HG03575 (cell line): ENCODE results near the gene CMSS1.

ENCODE experiments used
- ATAC-seq: cut with Tn5 transposase; IDR thresholded peaks from one replicate; pipeline ENCODE4 v1.9.1; 2021; ENCODE audit not compliant: unreplicated experiment, insufficient number of reproducible peaks, low FRiP score; ENCODE audit errors: extremely low read depth

The CMSS1 gene

GRCh38 chr3:99945328-99945995, 127.8 kb downstream of the CMSS1 start:
- no peak for ATAC-seq

DNA sequence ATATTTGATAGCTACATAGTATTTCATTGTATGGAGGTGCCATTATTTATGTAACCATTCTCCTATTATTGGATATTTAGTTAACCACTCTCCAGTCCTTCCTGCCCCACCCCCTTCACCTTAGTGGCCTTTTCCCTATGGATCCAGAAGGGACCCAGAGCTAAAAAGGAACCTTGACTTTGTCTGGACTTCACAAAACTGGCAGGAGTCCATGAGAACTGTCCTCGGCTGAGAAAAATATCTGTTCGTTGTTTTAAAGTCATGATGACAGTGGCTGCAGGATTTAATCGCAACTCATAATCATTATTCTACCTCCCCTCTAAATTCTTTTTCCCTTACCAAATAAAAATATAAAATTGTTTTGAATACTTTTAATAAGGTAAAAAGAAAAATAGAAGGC, 129.7 kb downstream of the CMSS1 start:
- no peak for ATAC-seq

DNA sequence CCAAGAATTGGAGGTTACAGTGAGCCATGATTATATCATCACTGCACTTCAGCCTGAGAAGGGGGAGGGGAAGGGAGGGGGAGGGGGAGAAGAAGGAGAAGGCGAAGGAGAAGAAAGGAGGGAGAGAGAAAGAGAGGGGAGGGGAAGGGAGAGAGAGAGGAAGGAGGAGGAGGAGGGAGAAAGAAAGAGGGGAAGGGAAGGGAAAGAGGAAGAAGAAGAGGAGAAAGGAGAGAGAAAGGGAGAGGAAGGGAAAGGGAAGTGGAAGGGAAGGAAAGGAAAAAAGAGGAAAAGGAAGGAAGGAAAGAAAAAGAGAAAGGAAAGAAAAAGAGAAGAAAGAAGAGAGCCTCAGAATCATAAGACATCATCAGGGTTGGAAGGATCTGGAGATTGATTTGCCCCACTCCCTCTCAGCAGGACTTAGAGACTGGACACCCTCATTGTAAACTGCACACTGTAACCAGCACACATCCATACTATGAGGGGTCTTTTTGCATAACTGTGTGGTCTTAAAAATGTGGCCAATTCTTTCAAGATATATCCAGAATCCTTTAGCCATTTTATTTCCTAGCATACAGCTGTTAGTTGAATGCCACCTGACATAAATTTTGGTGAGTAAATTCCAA, 130.9 kb downstream of the CMSS1 start:
- no peak for ATAC-seq

DNA sequence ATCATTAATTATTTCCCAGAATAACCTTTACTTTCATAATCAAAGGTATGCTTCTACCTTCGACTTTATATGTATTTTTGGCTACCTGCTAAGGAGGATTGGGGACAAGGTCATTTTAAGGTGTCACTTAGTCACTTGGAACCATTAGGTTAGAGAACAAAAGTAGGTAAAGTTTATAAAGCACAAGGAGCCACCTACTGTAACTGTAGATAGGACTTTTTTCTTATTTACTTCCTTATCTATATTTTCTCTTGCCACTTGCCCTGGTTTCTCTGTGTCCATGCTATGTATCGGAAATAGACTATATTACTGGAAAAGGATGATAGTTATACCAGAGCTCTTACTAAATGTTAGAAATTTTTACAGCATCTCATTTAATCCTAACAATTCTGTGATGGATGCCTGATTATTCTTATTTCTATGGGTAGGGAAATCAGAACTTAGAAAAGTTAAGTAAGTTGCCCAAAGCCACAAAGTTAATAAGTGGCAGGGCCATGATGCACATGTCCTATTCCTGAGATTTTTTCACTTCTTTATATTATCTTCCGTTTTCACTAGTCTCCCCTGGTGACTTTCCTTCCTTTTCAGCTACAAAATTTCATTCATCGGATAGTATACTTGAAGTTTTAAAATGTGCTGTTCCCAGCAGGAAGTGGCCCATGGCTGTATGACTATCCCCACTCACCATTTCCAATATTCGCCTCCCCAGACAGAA, 132.5 kb downstream of the CMSS1 start:
- ATAC-seq, result no peak

- ATAC-seq, result no peak
Measured at GRCh38 chr3:99950921-99951320, 133.3 kb downstream of the CMSS1 start.

GRCh38 chr3:99951701-99952100, 134.0 kb downstream of the CMSS1 start:
- ATAC-seq, result no peak

DNA sequence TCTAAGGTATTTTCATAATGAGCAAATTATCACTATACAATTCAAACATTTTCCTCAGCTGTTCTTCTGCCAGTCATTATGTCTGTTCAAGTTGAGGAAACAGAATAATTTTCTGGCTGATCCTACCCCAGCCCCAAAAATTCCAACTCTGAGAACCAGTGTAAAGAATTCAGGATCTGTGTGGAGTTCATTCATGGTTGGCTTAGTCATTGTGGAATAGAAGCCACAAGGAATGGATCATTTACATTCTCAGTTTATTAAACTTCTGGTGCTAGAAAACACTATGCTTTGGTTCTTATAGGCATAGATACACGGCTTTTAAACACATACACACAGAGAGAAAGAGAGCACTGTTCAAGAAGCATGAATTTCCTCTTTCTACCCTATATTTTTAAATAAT, 134.6 kb downstream of the CMSS1 start:
- ATAC-seq, result no peak

DNA sequence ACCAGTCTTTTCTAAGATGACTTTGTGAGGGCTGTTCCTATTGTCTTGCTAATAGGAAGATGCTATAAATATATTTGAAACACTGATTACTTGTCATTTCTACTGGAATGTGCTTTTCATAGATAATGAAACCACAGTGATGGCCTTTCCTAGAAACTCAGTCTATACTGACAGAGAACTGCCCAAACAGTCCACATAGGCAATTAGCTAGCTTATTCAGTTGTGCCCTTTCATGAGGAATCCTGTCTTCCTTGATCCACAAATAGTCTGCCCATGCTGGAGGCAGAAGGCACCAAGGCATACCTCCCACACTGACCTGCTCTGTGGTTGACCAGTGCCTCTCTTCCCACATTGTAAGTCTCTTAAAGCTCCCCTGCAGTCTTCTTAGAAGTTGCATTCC, 135.9 kb downstream of the CMSS1 start:
- ATAC-seq, result no peak

- no peak for ATAC-seq
Measured at GRCh38 chr3:99954914-99955644, 137.4 kb downstream of the CMSS1 start.

- ATAC-seq, result no peak
Measured at GRCh38 chr3:99955773-99956562, 138.3 kb downstream of the CMSS1 start.

DNA sequence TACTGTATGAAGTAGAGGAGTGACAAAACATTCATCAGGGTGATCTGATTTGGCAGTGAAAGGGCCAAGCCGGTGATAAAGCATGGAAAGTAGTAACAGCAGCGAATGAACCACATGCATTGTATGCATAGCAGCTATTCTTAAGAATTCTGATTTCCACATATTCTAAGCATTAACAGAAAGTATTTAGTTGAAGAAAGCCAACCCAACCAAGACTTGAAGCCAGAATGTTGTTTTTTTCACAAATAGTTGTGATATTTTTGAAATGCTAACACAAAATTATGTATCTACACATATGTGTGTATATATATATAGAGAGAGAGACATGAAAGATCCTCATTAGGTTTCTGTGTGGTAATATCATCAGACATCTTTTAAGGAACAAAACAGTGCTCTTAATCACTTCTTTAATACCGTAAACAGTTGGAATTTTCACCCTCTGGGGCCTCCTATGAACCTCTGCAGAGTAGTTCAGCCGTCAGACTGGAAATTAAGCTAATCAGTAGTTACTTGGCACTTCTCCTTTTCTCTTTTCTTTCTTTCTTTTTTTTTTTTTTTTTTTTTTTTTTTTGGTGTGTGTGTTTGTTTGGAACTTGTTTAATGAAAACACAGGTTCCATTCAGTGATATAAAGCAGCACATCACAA, 139.6 kb downstream of the CMSS1 start:
- no peak for ATAC-seq

DNA sequence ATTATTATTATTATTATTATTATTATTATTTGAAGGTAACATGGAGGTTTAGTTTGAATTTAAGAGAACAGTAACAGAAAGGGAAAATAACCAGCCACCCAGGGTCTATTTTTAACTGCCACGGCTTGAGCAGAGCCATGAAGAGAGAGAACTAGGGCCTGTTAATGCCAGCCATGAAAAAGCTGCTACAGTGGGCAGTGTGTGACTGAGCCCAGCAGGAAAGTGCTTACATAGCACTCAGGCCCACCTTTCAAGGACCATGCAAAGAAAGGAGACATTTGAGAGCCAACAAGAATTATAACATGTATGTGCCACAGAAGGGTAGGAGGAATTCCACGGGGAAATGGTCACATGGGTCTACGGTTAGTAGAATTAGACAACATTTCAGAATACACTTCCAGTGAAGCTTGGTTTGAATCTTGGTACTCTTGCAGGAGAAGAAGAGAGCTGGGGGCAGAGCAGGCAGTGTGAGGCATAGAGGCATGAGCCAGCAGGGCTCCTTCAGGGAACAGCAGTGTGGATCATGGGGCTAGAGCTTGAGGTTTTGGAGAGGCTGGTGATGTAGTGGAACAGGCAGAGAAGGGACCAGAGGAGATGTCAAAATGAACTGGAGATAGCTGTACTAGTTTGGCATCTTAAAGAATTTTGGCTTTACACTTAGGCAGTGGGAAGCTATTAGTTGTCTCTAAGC, 140.7 kb downstream of the CMSS1 start:
- no peak for ATAC-seq

DNA sequence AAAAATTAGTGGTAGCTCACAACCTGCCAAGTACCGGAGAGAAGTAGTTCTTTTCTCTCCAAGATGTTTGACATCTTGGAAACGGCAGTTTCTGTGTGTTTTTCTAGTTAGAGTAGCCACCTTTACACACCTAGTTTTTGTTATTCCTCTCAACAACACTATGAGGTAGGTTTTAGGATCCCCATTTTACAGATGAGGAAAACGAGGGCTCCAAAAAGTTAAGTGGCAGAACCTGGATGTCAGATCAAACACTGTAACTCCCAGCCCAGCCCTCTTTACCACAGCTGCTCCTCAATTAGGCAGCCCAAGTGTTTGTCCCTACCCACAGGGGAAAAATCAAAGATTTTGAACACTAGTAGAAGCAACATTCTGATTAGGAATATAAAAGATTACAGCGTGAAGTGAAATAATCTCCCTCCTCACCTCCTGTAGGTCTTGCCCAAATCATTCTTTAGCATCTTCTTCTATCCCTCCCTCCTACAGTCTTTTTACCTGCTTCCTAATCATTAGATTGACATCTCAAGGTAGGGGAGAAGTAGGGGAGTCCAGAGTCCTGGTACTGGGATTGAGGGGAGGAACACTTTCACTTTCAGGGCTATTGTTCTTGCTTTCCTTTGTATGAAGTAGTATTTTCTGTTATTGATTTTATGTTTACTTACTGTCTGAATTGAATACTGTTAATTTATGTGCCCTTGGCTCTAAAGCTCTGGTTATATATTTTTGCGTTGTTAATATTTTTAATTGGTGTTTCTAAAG, 142.6 kb downstream of the CMSS1 start:
- ATAC-seq, result no peak

DNA sequence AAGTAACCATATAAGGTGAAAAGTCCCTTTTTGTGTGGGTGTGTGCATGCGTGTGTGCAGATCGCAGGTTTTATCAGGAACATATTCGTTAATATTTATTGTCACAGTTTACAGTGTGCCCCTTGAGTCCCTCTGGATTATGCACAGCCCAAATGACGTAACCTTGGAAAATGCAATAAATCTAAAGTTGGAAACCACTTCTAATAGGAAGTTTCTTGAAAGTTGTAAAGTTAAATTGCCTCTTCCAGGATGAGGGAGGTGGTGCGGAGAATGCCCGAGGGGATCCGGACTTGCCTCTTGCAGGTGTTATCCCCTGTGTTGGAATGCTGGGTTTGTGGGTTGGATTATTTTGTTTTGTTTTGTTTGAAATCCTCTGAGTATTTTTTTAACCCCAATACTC, 143.3 kb downstream of the CMSS1 start:
- ATAC-seq, result no peak

- no peak for ATAC-seq
Measured at GRCh38 chr3:99961756-99962515, 144.3 kb downstream of the CMSS1 start.

- no peak for ATAC-seq
Measured at GRCh38 chr3:99962703-99963102, 145.0 kb downstream of the CMSS1 start.

GRCh38 chr3:99965077-99965476, 147.4 kb downstream of the CMSS1 start:
- no peak for ATAC-seq
